HEK293 (cell line): ENCODE measurements around the gene DCAF7.

Source experiments
- CTCF ChIA-PET: fragments of 350-600 bp; formaldehyde crosslinking; extraction: SDS; loops from one replicate; lab custom pipeline; 2021; ENCODE audit warnings: antibody characterized with exemption; lab: Yijun Ruan, JAX
- POLR2A ChIA-PET: fragments of 300-600 bp; formaldehyde crosslinking; extraction: SDS; loops from one replicate; lab custom pipeline; 2020; ENCODE audit warnings: antibody characterized with exemption, inconsistent platforms; lab: Yijun Ruan, JAX
- H3K27ac ChIP-seq: fragments of 200-500 bp; sonication (Bioruptor generic); 2 replicates; pipeline ENCODE4 v1.5.1; 2014; ENCODE audit warnings: low read depth, low read length, control low read depth, inconsistent platforms; ENCODE audit errors: extremely low read depth
- H3K36me3 ChIP-seq, 2 experiments: fragments of 200-500 bp in 1 of 2; sonication (Bioruptor generic) in 1 of 2; 1 replicate in 1 of 2; 2 replicates in 1 of 2; pipeline ENCODE4 v1.5.1; 2014 to 2017; ENCODE audit warnings: inconsistent platforms in 2 of 2, low read length in 2 of 2; ENCODE audit not compliant: control insufficient read depth in 2 of 2, insufficient read depth in 1 of 2
- H3K4me1 ChIP-seq: fragments of 200-500 bp; sonication (Bioruptor generic); 2 replicates; pipeline ENCODE4 v1.5.1; 2014; ENCODE audit warnings: mild to moderate bottlenecking, low read length, inconsistent platforms; ENCODE audit not compliant: control insufficient read depth, insufficient read depth
- H3K4me3 ChIP-seq: 2 replicates; pipeline ENCODE4 v1.5.1; 2011; ENCODE audit warnings: low read depth, mild to moderate bottlenecking, control low read depth, low read length, moderate library complexity
- H3K9me3 ChIP-seq: fragments of 200-500 bp; sonication (Bioruptor generic); 2 replicates; pipeline ENCODE4 v1.5.1; 2014; ENCODE audit warnings: low read depth, low read length, inconsistent platforms; ENCODE audit not compliant: control insufficient read depth, insufficient read depth
- KLF16 ChIP-seq: fragments of 450-650 bp; formaldehyde crosslinking; IDR thresholded peaks from 2 replicates; pipeline ENCODE4 v1.5.1; 2017; ENCODE audit warnings: missing biosample characterization, missing genetic modification characterization
- KLF7 ChIP-seq: fragments of 450-650 bp; formaldehyde crosslinking; IDR thresholded peaks from 2 replicates; pipeline ENCODE4 v1.5.1; 2016; ENCODE audit warnings: missing biosample characterization, missing genetic modification characterization, borderline replicate concordance
- KLF8 ChIP-seq: fragments of 450-650 bp; formaldehyde crosslinking; IDR thresholded peaks from 2 replicates; pipeline ENCODE4 v1.5.1; 2016; ENCODE audit warnings: missing biosample characterization, missing genetic modification characterization
- KLF9 ChIP-seq: fragments of 450-650 bp; formaldehyde crosslinking; IDR thresholded peaks from 2 replicates; pipeline ENCODE4 v1.5.1; 2016; ENCODE audit warnings: missing biosample characterization, missing genetic modification characterization, low read depth
- PRDM1 ChIP-seq: fragments of 450-650 bp; formaldehyde crosslinking; IDR thresholded peaks from 2 replicates; pipeline ENCODE4; 2016; ENCODE audit warnings: missing biosample characterization, missing genetic modification characterization
- REPIN1 ChIP-seq: fragments of 450-650 bp; formaldehyde crosslinking; IDR thresholded peaks from 2 replicates; pipeline ENCODE4 v1.5.1; 2017; ENCODE audit warnings: missing biosample characterization, missing genetic modification characterization, low read depth
- SP2 ChIP-seq: fragments of 450-650 bp; formaldehyde crosslinking; IDR thresholded peaks from 2 replicates; pipeline ENCODE4 v1.5.1; 2016; ENCODE audit warnings: missing biosample characterization, missing genetic modification characterization
- YY2 ChIP-seq: fragments of 450-650 bp; formaldehyde crosslinking; IDR thresholded peaks from 2 replicates; pipeline ENCODE4 v1.5.1; 2016; ENCODE audit warnings: missing biosample characterization, missing genetic modification characterization
- ZEB2 ChIP-seq: fragments of 450-650 bp; formaldehyde crosslinking; IDR thresholded peaks from 2 replicates; pipeline ENCODE4 v1.5.1; 2016; ENCODE audit warnings: missing biosample characterization, missing genetic modification characterization
- ZFP37 ChIP-seq: fragments of 450-650 bp; formaldehyde crosslinking; IDR thresholded peaks from 2 replicates; pipeline ENCODE4 v1.5.1; 2016; ENCODE audit warnings: missing biosample characterization, missing genetic modification characterization
- ZNF112 ChIP-seq: fragments of 450-650 bp; formaldehyde crosslinking; IDR thresholded peaks from 2 replicates; pipeline ENCODE4 v1.5.0; 2017; ENCODE audit warnings: missing biosample characterization, missing genetic modification characterization
- ZNF146 ChIP-seq: fragments of 450-650 bp; formaldehyde crosslinking; IDR thresholded peaks from 2 replicates; pipeline ENCODE4 v1.5.1; 2016; ENCODE audit warnings: missing biosample characterization, missing genetic modification characterization
- ZNF155 ChIP-seq: fragments of 450-650 bp; formaldehyde crosslinking; IDR thresholded peaks from 2 replicates; pipeline ENCODE4 v1.5.1; 2016; ENCODE audit warnings: missing biosample characterization, missing genetic modification characterization
- ZNF16 ChIP-seq: fragments of 450-650 bp; formaldehyde crosslinking; IDR thresholded peaks from 2 replicates; pipeline ENCODE4 v1.5.1; 2016; ENCODE audit warnings: low read depth, missing biosample characterization, missing genetic modification characterization
- ZNF175 ChIP-seq: fragments of 450-650 bp; formaldehyde crosslinking; IDR thresholded peaks from 2 replicates; pipeline ENCODE4 v1.5.1; 2016; ENCODE audit warnings: missing biosample characterization, missing genetic modification characterization
- ZNF24 ChIP-seq: fragments of 450-650 bp; formaldehyde crosslinking; IDR thresholded peaks from 2 replicates; pipeline ENCODE4 v1.5.1; 2016; ENCODE audit warnings: missing biosample characterization, missing genetic modification characterization
- ZNF354C ChIP-seq: fragments of 450-650 bp; formaldehyde crosslinking; IDR thresholded peaks from 2 replicates; pipeline ENCODE4 v1.5.1; 2016; ENCODE audit warnings: missing biosample characterization, missing genetic modification characterization, low read depth, borderline replicate concordance
- ZNF37A ChIP-seq: fragments of 450-650 bp; IDR thresholded peaks from 2 replicates; pipeline ENCODE4 v1.5.1; 2018; ENCODE audit warnings: missing biosample characterization, missing genetic modification characterization
- ZNF514 ChIP-seq: fragments of 450-650 bp; formaldehyde crosslinking; IDR thresholded peaks from 2 replicates; pipeline ENCODE4 v1.5.1; 2016; ENCODE audit warnings: missing biosample characterization, missing genetic modification characterization
- ZNF548 ChIP-seq: fragments of 450-650 bp; formaldehyde crosslinking; IDR thresholded peaks from 2 replicates; pipeline ENCODE4 v1.5.1; 2016; ENCODE audit warnings: missing biosample characterization, missing genetic modification characterization
- ZNF664 ChIP-seq: fragments of 450-650 bp; formaldehyde crosslinking; IDR thresholded peaks from 2 replicates; pipeline ENCODE4 v1.5.1; 2016; ENCODE audit warnings: missing biosample characterization, missing genetic modification characterization
- ZNF843 ChIP-seq: fragments of 450-650 bp; formaldehyde crosslinking; IDR thresholded peaks from 2 replicates; pipeline ENCODE4 v1.5.1; 2016; ENCODE audit warnings: missing biosample characterization, missing genetic modification characterization
- TF ChIP-seq, protein P1 (sequence below): fragments of 450-650 bp; formaldehyde crosslinking; IDR thresholded peaks from 2 replicates; pipeline ENCODE4 v1.5.1; 2017; ENCODE audit warnings: missing biosample characterization, mild to moderate bottlenecking, missing genetic modification characterization, moderate library complexity
- TF ChIP-seq, protein P2 (sequence below): fragments of 450-650 bp; formaldehyde crosslinking; IDR thresholded peaks from 2 replicates; pipeline ENCODE4 v1.5.1; 2016; ENCODE audit warnings: missing biosample characterization, missing genetic modification characterization
- TF ChIP-seq, protein P3 (sequence below): fragments of 450-650 bp; formaldehyde crosslinking; IDR thresholded peaks from 2 replicates; pipeline ENCODE4 v1.5.1; 2016; ENCODE audit warnings: missing biosample characterization, missing genetic modification characterization
- TF ChIP-seq, protein P4 (sequence below): fragments of 450-650 bp; formaldehyde crosslinking; IDR thresholded peaks from 2 replicates; pipeline ENCODE4 v1.5.1; 2016; ENCODE audit warnings: missing biosample characterization, missing genetic modification characterization
- TF ChIP-seq, protein P5 (sequence below): fragments of 450-650 bp; formaldehyde crosslinking; IDR thresholded peaks from 2 replicates; pipeline ENCODE4 v1.5.1; 2016; ENCODE audit warnings: missing biosample characterization, missing genetic modification characterization
- TF ChIP-seq, protein P6 (sequence below): fragments of 450-650 bp; formaldehyde crosslinking; IDR thresholded peaks from 2 replicates; pipeline ENCODE4 v1.5.1; 2017; ENCODE audit warnings: missing biosample characterization, missing genetic modification characterization

Gene DCAF7

DNA sequence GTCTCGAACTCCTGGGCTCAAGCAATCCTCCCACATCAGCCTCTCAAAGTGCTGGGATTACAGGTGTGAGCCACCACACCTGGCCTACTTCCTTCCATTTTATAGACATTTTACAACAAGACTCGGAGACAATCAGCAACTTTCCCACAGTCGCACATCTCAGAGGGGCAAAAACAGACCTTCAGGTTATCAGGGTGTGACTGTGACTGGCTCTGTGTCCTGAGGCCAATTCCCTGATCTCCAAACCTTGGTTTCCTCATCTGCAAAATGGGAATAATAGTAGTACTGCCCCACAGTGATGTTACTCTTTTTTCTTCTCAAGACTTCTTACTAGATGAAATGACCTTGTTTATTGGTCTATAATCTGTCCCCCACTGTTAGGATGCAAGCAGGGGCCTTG lies 37.9 kb upstream of the DCAF7 start:
- Histone ChIP-seq H3K27ac (no peak overlapping the region), H3K9me3 (no peaks in the 10 kb centered on the region), H3K4me1 (no peaks in the 10 kb centered on the region), H3K36me3 (no peaks in the 10 kb centered on the region), H3K4me3 (no peak overlapping the region)
- TF ChIP-seq PRDM1 (tag by site-specific recombination) (no peak), ZNF175 (tag by site-specific recombination) (no peak), YY2 (no peak), ZNF548 (tag by site-specific recombination) (no peak), SP2 (tag by site-specific recombination) (no peak), ZFP37 (tag by site-specific recombination) (no peak), ZNF514 (tag by site-specific recombination) (no peak), ZNF112 (tag by site-specific recombination) (no peak), ZNF664 (tag by site-specific recombination) (no peak), ZNF843 (tag by site-specific recombination) (no peak), KLF9 (tag by site-specific recombination) (no peak), ZNF37A (tag by site-specific recombination) (no peak), ZNF16 (tag by site-specific recombination) (no peak), KLF7 (no peak), ZNF24 (tag by site-specific recombination) (no peak)
- TF ChIP-seq, protein P1, sequence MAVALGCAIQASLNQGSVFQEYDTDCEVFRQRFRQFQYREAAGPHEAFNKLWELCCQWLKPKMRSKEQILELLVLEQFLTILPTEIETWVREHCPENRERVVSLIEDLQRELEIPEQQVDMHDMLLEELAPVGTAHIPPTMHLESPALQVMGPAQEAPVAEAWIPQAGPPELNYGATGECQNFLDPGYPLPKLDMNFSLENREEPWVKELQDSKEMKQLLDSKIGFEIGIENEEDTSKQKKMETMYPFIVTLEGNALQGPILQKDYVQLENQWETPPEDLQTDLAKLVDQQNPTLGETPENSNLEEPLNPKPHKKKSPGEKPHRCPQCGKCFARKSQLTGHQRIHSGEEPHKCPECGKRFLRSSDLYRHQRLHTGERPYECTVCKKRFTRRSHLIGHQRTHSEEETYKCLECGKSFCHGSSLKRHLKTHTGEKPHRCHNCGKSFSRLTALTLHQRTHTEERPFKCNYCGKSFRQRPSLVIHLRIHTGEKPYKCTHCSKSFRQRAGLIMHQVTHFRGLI (tag by site-specific recombination) = no peak
- TF ChIP-seq, protein P2, sequence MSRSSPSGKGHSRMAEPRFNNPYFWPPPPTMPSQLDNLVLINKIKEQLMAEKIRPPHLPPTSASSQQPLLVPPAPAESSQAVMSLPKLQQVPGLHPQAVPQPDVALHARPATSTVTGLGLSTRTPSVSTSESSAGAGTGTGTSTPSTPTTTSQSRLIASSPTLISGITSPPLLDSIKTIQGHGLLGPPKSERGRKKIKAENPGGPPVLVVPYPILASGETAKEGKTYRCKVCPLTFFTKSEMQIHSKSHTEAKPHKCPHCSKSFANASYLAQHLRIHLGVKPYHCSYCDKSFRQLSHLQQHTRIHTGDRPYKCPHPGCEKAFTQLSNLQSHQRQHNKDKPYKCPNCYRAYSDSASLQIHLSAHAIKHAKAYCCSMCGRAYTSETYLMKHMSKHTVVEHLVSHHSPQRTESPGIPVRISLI (tag by site-specific recombination) = no peak
- TF ChIP-seq, protein P3, sequence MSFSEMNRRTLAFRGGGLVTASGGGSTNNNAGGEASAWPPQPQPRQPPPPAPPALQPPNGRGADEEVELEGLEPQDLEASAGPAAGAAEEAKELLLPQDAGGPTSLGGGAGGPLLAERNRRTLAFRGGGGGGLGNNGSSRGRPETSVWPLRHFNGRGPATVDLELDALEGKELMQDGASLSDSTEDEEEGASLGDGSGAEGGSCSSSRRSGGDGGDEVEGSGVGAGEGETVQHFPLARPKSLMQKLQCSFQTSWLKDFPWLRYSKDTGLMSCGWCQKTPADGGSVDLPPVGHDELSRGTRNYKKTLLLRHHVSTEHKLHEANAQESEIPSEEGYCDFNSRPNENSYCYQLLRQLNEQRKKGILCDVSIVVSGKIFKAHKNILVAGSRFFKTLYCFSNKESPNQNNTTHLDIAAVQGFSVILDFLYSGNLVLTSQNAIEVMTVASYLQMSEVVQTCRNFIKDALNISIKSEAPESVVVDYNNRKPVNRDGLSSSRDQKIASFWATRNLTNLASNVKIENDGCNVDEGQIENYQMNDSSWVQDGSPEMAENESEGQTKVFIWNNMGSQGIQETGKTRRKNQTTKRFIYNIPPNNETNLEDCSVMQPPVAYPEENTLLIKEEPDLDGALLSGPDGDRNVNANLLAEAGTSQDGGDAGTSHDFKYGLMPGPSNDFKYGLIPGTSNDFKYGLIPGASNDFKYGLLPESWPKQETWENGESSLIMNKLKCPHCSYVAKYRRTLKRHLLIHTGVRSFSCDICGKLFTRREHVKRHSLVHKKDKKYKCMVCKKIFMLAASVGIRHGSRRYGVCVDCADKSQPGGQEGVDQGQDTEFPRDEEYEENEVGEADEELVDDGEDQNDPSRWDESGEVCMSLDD (tag by site-specific recombination) = no peak
- TF ChIP-seq, protein P4, sequence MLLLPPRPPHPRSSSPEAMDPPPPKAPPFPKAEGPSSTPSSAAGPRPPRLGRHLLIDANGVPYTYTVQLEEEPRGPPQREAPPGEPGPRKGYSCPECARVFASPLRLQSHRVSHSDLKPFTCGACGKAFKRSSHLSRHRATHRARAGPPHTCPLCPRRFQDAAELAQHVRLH = no peak
- ChIA-PET CTCF (interaction anchor here (1.8 to 2.1 kb wide), 2 partner anchors 34 to 87 kb away, joined by 4 read pairs; no protein-coding TSS in a partner anchor), POLR2A (no interaction called here)

DNA sequence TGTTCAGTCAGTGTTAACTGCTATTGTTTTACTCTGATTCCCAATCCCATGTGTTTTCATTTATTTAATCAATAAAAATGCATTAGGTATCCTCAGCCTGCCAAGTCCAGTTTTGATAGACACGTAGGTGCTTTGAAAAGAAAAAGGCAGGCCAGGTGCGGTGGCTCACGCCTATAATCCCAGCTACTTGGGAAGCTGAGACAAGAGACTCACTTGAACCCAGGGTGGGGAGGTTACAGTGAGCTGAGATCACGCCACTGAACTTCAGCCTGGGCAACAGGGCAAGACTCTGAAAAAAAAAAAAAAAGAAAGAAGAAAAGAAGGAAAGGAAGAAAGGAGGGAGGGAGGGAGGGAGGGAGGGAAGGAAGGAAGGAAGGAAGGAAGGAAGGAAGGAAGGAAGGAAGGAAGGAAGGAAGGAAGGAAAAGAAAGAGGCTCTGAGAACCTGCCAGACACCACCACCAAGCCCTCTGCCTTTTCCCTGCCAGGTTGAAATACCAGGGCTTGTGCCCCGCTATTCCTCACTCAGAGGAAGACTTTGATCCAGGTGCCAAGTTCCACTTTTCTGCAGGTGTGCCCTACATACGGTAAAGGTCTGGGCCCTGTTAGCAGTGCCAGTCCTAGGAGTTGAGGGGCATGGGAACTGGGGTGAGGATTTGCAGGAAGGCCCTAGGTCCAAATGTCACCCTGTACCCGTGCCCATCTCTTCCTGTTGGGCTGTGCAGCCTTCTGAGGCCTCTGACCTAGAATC lies 37.2 kb upstream of the DCAF7 start:
- ChIA-PET POLR2A (interaction anchor here (0.5 kb wide), 1 partner anchor 225 kb away, joined by 4 read pairs; no protein-coding TSS in a partner anchor), CTCF (no interaction called here)
- no peak overlapping the region for H3K4me3 ChIP-seq
- H3K27ac ChIP-seq = no peak overlapping the region
- no peaks in the 10 kb centered on the region for H3K4me1 ChIP-seq
- H3K9me3 ChIP-seq = no peaks in the 10 kb centered on the region
- no peaks in the 10 kb centered on the region for H3K36me3 ChIP-seq
- TF ChIP-seq KLF16 (tag by site-specific recombination) (no peak), KLF8 (tag by site-specific recombination) (no peak), REPIN1 (tag by site-specific recombination) (no peak), ZNF146 (no peak), ZNF354C (tag by site-specific recombination) (no peak), ZEB2 (tag by site-specific recombination) (no peak), ZNF155 (tag by site-specific recombination) (no peak)
- TF ChIP-seq, protein P5, sequence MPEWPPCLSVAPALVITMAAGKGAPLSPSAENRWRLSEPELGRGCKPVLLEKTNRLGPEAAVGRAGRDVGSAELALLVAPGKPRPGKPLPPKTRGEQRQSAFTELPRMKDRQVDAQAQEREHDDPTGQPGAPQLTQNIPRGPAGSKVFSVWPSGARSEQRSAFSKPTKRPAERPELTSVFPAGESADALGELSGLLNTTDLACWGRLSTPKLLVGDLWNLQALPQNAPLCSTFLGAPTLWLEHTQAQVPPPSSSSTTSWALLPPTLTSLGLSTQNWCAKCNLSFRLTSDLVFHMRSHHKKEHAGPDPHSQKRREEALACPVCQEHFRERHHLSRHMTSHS (tag by site-specific recombination) = no peak
- TF ChIP-seq, protein P6, sequence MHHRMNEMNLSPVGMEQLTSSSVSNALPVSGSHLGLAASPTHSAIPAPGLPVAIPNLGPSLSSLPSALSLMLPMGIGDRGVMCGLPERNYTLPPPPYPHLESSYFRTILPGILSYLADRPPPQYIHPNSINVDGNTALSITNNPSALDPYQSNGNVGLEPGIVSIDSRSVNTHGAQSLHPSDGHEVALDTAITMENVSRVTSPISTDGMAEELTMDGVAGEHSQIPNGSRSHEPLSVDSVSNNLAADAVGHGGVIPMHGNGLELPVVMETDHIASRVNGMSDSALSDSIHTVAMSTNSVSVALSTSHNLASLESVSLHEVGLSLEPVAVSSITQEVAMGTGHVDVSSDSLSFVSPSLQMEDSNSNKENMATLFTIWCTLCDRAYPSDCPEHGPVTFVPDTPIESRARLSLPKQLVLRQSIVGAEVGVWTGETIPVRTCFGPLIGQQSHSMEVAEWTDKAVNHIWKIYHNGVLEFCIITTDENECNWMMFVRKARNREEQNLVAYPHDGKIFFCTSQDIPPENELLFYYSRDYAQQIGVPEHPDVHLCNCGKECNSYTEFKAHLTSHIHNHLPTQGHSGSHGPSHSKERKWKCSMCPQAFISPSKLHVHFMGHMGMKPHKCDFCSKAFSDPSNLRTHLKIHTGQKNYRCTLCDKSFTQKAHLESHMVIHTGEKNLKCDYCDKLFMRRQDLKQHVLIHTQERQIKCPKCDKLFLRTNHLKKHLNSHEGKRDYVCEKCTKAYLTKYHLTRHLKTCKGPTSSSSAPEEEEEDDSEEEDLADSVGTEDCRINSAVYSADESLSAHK (tag by site-specific recombination) = no peak
